Adrenal gland (tissue), 12 donors: ENCODE results near the gene PDHX. TPM values are rescaled to one million over a fixed set of nuclear protein-coding genes. Genes with fewer than 3 reads are reported as not detected.

Source experiments
- DNase-seq, 7 donors: peaks; one replicate each; pipeline ENCODE4 v3.0.0-alpha.2; 2019 to 2020
- H3K27ac ChIP-seq, 5 donors: fragments of 200-600 bp; sonication (generic) in 4 of 5; 1 replicate in 3 of 5; 2 replicates in 2 of 5; pipeline versions ENCODE4 v1.5.1 to v1.8.0; 2016 to 2020; ENCODE audit warnings: mild to moderate bottlenecking in 1 of 5
- H3K27me3 ChIP-seq: fragments of 200-600 bp; 2 replicates; pipeline ENCODE4 v1.8.0; 2021
- H3K36me3 ChIP-seq, 2 donors: fragments of 200-600 bp; replicated peaks in 1 of 2; 1 replicate in 1 of 2; 2 replicates in 1 of 2; pipeline versions ENCODE4 v1.5.1 to v1.8.0; 2018 to 2022
- H3K4me1 ChIP-seq, 2 donors: fragments of 200-600 bp; replicated peaks in 1 of 2; 1 replicate in 1 of 2; 2 replicates in 1 of 2; pipeline versions ENCODE4 v1.5.1 to v1.8.0; 2018 to 2021
- H3K4me3 ChIP-seq, 4 donors: fragments of 200-600 bp; sonication (generic) in 3 of 4; one replicate each; pipeline ENCODE4 v1.5.1; 2016 to 2018
- H3K9me3 ChIP-seq, 3 donors: fragments of 200-600 bp; sonication (generic) in 1 of 3; replicated peaks in 1 of 3; 1 replicate in 2 of 3; 2 replicates in 1 of 3; pipeline versions ENCODE4 v1.5.1 to v1.8.0; 2016 to 2021
- CTCF ChIP-seq, 6 experiments: fragments of 450-650 bp in 4 of 6; fragments of 200-600 bp in 2 of 6; sonication (generic) in 1 of 6; IDR thresholded peaks; 1 replicate in 5 of 6; 2 replicates in 1 of 6; pipeline versions ENCODE4 v1.5.1 to v1.8.0; 2016 to 2021; ENCODE audit warnings: antibody characterized with exemption in 6 of 6, mild to moderate bottlenecking in 2 of 6, moderate library complexity in 1 of 6
- POLR2A ChIP-seq, 2 donors: fragments of 450-650 bp; IDR thresholded peaks; one replicate each; pipeline ENCODE4 v1.6.1; 2017; ENCODE audit warnings: antibody characterized with exemption in 2 of 2, mild to moderate bottlenecking in 2 of 2, moderate library complexity in 1 of 2
- WGBS, 4 donors: extraction: QIAGEN DNeasy Blood & Tissue Kit in 2 of 4; methylation state at CpG; one replicate each; pipeline versions ENCODE4 v1.1.5 to v1.1.7; 2013 to 2017; 5-methylcytosine and 5-hydroxymethylcytosine counted together
- intact Hi-C, 2 donors: fragments of 100-400 bp; cut with DNase I; formaldehyde crosslinking; loops; one replicate each; pipeline versions ENCODE4 v1.14.1 to v1.15.0; 2022 to 2023
- polyA plus RNA-seq, 3 donors: library from polyadenylated mRNA; stranded (reverse); fragments of 200-250 nt in 2 of 3; fragments of 350-450 nt in 1 of 3; fragmentation: Illumina TruSeq in 1 of 3; extraction: RNeasy Lipid Tissue Mini Kit (QIAGEN cat#74804) in 1 of 3; gene quantifications; one replicate each; pipeline ENCODE4 v1.2.3, GENCODE V29; 2013 to 2014
- total RNA-seq, 9 donors: library from RNA; depleted of rRNA in 4 of 9; stranded (reverse); fragments of >200 nt in 4 of 9; fragments of 120-200 nt in 1 of 9; fragmentation: NEBNext Ultra II Directional in 1 of 9; extraction: Animal tissue kit (Norgen Biotek cat#: 25700) in 1 of 9; gene quantifications; one replicate each; pipeline versions ENCODE4 v1.1.0 to v1.2.4, GENCODE V29; 2013 to 2023
- donor health status: healthy with polysubstance abuse.
- donor health status: Bipolar disorder and iron deficiency.
- donor health status: DM: yes; HTN: yes; CAD: no.
- donor health status: DM: no; HTN: no; CAD: no.
- donor health status: DM: no; HTN: no; CAD: no.
- donor health status: DM: yes; HTN: yes; CAD: no.

The PDHX gene
- total and polyA plus RNA-seq, 12 donors: 13.9 to 98.4 (median 45.6) TPM

GRCh38 chr11:34996958-34997357 is 80.5 kb downstream of the PDHX start:
- intact Hi-C loops: no loop called here
- H3K27me3 ChIP-seq: no peaks in the 10 kb centered on the region
- no peak overlapping the region for H3K4me3 ChIP-seq
- H3K9me3 ChIP-seq: peaks cover 0 to 7% (median 0%) of the 10 kb centered on the region in 3 donors
- peaks cover 0 to 4% of the 10 kb centered on the region in 2 donors for H3K4me1 ChIP-seq
- DNase-seq: no peak
- 91 to 97% (median 92%) methylated on average over 5 of the region's 5 CpGs for WGBS, 4 donors
- no peaks in the 10 kb centered on the region for H3K36me3 ChIP-seq
- no peak overlapping the region for H3K27ac ChIP-seq
- no peak for TF ChIP-seq POLR2A (IDR thresholded peaks at IDR 0.05)
- TF ChIP-seq CTCF (IDR thresholded peaks at IDR 0.05): no peak

- Histone ChIP-seq H3K4me3 (no peak overlapping the region), H3K4me1 (peaks cover 0 to 4% of the 10 kb centered on the region in 2 donors), H3K27ac (no peak overlapping the region), H3K27me3 (no peaks in the 10 kb centered on the region), H3K9me3 (peaks cover 0 to 7% (median 0%) of the 10 kb centered on the region in 3 donors), H3K36me3 (no peaks in the 10 kb centered on the region)
- TF ChIP-seq POLR2A (IDR thresholded peaks at IDR 0.05) (no peak), CTCF (IDR thresholded peaks at IDR 0.05) (peak; percentile 14 to 62 (median 42))
- DNase-seq: no peak
- intact Hi-C loops: no loop called here
- 53 to 68% (median 64%) methylated on average over 3 of the region's 3 CpGs for WGBS, 4 donors
These were observed 81.6 kb downstream of the PDHX start for GRCh38 chr11:34997952-34998528.

- Histone ChIP-seq H3K27ac (no peak overlapping the region), H3K4me1 (peaks cover 0 to 4% of the 10 kb centered on the region in 2 donors), H3K9me3 (peaks cover 0 to 7% (median 0%) of the 10 kb centered on the region in 3 donors), H3K4me3 (no peak overlapping the region), H3K36me3 (no peaks in the 10 kb centered on the region), H3K27me3 (no peaks in the 10 kb centered on the region)
- intact Hi-C loops: no loop called here
- 87 to 92% (median 88%) methylated on average over 4 of the region's 4 CpGs for WGBS, 4 donors
- DNase-seq: no peak
- TF ChIP-seq POLR2A (IDR thresholded peaks at IDR 0.05) (no peak), CTCF (IDR thresholded peaks at IDR 0.05) (no peak)
These were observed 83.0 kb downstream of the PDHX start for GRCh38 chr11:34999453-34999852.

GRCh38 chr11:35003186-35003585 is 86.8 kb downstream of the PDHX start:
- no peak overlapping the region for H3K4me3 ChIP-seq
- H3K9me3 ChIP-seq: no peaks in the 10 kb centered on the region
- no peaks in the 10 kb centered on the region for H3K36me3 ChIP-seq
- intact Hi-C loops: no loop called here
- H3K27ac ChIP-seq: no peak overlapping the region
- 0 to 81% (median 0%) methylated on average over 1 of the region's 1 CpG for WGBS, 4 donors
- TF ChIP-seq POLR2A (IDR thresholded peaks at IDR 0.05) (no peak), CTCF (IDR thresholded peaks at IDR 0.05) (no peak)
- no peaks in the 10 kb centered on the region for H3K27me3 ChIP-seq
- H3K4me1 ChIP-seq: no peaks in the 10 kb centered on the region
- no peak for DNase-seq
